Renal cortex interstitium (tissue), 11 donors: ENCODE measurements around the gene ADAP2. TPM values are rescaled to one million over a fixed set of nuclear protein-coding genes. Genes with fewer than 3 reads are reported as not detected.
A peak's percentile ranks its signal among the peaks of the same experiment; 100 is the strongest.
"Not testable (repeated sequence)": the region's sequence is repeated elsewhere in the genome, so short reads cannot be mapped to it uniquely, and the experiment has no call there.

Experiments used
- DNase-seq, 11 donors: peaks; one replicate each; pipeline ENCODE4 v3.0.0-alpha.2; 2013; ENCODE audit warnings: low read depth in 9 of 11, low spot score in 4 of 11; ENCODE audit errors: extremely low read depth in 1 of 11
- polyA plus RNA-seq, 3 donors: library from polyadenylated mRNA; unstranded; fragments of 120-200 nt; gene quantifications; one replicate each; pipeline ENCODE4 v1.2.1, GENCODE V29; 2013; ENCODE audit not compliant: insufficient read length in 3 of 3

The ADAP2 gene
- polyA plus RNA-seq, 3 donors = 2.2 to 4.6 (median 4.0) TPM

DNA sequence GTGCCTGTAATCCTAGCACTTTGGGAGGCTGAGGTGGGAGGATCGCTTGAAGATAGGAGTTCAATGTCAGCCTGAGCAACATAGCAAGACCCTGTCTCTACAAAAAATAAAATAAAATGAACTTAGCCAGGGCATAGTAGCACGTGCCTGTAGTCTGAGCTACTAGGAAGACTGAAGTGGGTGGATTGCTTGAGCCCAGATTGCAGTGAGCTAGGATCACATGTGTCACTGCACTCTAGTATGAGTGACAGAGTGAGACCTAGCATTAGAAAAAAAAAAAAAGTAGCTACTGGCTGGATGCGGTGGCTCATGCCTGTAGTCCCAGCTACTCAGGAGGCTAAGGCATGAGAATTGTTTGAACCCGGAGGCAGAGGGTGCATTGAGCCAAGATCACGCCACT lies 6.0 kb downstream of the ADAP2 start:
- no peak for DNase-seq

DNA sequence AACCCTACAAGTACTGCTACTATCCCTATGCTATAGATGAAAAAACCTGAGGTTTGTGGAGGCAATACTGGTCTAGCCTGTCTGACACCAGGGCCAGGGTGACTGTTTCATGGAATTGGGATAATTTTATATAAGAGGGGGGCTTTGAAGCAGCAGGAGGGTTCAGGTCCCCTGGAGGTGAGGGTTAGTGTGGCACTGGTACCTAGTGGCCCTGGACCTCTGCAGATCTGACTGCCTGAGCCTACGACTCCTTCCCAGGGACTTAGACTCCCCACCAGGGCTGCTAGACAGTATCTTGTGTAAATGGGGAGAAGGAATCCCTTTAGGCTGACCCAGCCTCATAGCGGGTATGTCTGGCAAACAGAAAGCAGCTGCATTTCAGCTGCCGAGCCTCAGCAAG lies 6.8 kb downstream of the ADAP2 start:
- DNase-seq = no peak

DNA sequence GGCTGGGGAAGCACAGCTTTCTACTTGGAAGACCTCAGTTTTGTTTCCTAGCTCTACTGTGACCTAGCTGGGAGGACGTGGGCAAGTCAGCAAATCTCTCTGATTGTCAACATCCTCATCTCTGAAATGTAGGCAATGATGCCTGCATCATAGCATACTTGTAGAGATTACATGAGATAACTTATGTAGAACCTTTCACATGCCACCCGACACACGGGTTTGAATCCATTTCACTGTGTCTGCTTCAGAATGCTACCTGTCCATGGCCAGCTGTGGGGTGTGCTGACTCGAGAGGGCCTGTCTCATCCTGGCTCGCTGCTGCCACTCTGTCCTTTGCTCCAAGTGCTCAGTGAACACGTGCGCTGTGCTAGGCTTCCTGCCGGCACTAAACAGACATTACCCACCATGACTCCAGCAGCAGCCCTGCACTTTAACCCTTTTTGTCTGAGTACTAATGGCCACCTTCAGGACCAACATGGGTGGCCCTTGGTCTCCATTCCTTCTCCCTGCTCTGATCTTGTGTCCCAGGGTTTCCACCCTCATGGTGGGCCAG lies 7.4 kb downstream of the ADAP2 start:
- no peak for DNase-seq

DNA sequence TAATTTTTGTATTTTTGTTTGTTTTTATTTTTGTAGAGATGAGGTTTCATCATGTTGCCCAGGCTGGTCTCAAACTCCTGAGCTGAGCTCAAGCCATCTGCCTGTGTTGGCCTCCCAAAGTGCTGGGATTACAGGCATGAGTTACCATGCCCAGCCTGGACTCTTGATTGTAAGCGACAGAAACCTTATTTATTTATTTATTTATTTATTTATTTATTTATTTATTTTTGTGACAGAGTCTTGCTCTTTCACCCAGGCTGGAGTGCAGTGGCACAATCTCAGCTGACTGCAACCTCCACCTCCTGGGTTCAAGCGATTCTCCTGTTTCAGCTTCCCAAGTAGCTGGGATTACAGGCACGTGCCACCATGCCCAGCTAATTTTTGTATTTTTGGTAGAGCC lies 8.1 kb downstream of the ADAP2 start:
- DNase-seq = not testable (repeated sequence)

DNA sequence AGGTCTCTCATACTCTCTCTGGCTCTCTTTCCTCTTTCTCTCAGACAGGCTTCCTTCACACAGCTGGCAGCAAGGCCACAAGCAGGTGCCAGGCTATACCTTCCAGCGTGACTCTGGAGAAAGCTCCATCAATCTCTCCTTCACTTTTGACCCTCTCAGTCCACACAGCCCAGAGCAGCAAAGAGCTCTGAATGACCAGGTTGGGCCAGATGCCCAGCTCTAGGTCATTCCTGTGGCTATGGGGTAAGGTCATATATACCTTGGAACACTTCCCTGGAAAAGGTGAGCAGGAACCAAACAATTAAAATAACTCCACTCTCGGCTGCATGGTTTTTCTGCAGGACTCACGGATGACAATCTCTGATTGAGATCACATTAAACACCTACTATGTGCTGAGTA lies 8.8 kb downstream of the ADAP2 start:
- no peak for DNase-seq

DNA sequence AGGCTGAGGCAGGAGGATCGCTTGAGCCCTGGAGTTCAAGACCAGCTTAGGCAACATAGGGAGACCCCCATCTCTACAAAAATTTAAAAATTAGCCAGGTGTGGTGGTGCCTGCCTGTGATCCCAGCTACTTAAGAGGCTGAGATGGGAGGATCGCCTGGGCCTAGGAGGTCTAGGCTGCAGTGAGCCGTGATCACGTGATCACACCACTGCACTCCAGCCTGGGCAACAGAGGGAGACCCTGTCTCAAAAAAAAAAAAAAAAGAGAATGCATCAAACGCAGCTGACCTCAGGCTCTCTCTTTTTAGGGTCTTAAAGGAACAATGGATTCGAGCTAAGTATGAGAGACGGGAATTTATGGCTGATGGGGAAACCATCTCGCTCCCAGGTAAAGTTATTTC lies 9.8 kb downstream of the ADAP2 start:
- not testable (repeated sequence) for DNase-seq

DNA sequence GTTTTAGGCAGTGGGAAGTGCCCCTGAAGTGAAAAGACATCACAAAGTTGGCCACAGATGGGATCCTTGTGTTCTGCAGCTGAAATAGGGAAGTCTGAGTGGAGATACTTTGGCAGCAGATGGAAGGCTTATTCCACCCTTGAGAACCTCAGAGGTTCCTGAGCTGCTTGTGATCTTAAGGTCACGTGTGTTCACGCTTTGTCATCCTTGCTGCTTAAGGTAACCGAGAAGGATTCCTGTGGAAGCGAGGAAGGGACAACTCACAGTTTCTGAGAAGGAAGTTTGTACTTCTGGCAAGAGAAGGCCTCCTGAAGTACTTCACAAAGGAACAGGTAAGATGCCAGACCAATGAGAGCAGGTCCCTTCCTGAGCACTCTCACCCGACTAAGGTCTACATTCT lies 12.2 kb downstream of the ADAP2 start:
- DNase-seq = no peak

DNA sequence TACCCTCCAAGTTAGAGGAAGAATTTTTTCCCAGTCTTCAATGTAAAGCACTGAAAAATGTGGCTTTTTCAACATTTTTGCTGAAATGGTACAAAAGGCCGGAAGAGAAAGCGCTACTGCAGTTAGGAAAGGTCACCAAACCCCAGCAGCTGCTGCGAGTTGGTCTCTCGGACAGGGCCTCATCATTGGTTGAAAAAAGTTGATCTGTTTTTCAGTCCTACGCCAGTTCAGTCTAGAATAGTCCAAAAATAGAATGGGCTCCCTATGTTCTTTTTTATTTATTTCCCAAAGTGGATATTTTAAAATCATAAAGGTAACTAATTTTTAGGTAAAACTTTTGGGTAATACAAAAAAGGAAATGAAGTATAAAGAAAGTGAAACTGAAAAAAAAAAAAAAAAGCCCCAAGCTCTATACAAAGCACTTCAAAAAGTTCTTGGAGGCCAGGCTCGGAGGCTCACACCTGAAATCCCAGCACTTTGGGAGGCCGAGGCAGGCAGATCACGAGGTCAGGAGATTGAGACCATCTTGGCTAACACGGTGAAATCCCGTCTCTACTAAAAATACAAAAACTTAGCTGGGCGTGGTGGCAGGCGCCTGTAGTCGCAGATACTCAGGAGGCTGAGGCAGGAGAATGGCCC lies 17.4 kb downstream of the ADAP2 start:
- no peak for DNase-seq

DNA sequence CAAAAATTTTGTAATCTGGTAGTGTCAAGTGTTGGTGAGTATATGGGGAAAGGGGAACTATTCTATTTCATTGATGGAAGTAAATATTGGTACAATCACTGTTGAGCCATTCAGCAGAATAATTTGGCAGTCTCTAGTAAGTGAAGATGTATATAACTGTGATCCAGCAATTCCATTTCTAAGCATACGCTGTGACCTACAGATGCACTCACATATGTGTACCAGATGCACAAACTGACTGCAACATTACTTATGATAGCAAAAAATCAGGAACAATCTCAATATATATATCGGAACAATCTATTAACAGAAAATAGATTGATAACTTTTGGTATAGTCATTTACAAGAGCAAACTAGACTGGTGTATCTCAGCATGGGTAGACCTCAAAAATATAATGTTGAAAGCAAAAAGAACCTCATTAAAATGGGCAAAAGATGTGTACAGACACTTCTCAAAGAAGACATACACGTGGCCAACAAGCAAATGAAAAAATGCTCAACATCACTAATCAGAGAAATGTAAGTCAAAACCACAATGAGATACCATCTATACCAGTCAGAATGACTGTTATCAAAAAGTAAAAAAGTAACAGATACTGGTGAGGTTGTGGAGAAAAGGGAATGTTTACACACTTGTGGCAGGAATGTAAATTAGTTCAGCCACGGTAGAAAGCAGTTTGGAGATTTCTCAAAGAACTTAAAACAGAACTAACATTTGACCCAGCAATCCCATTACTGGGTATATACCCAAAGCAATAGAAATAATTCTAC lies 20.7 kb downstream of the ADAP2 start:
- DNase-seq = no peak

DNA sequence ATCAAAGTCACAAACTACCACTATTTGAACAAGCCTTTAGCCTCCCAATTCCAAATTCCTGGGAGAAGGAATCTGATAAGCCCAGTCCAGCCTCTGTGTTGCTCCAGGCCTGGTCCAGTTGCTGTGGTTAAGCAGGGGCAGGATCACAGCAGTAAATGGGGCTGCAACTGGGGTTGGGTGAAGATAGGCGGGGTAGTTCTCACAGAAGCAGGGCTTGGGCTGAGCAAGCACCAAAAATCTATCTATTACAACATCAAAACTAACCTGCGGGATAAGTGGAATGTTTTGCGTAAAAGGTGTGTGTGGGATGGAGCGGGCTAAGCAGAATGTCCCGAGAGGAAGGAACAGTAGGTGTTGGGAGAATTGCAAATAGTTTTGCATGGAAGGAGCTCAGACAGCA lies 26.1 kb downstream of the ADAP2 start:
- DNase-seq = no peak

DNA sequence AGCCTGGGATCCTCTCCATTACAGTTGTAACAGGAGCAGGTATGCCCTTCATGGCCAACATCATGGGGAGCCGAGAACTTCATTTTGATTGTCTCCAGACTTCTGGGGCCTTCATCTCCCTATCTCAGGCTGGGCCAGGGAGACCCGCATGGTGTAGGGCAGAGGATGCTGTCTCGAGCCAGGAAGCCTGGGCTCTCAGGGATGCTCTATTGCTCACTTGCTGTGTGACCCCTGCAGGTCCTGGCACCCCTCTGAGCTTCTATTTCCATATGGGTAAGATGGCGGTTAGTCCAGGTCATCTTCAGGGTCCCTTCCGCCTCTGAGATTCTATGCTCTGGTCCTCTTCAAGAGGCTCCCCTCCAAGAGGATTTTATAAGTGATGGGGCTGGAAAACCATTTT lies 28.4 kb downstream of the ADAP2 start:
- DNase-seq = no peak

DNA sequence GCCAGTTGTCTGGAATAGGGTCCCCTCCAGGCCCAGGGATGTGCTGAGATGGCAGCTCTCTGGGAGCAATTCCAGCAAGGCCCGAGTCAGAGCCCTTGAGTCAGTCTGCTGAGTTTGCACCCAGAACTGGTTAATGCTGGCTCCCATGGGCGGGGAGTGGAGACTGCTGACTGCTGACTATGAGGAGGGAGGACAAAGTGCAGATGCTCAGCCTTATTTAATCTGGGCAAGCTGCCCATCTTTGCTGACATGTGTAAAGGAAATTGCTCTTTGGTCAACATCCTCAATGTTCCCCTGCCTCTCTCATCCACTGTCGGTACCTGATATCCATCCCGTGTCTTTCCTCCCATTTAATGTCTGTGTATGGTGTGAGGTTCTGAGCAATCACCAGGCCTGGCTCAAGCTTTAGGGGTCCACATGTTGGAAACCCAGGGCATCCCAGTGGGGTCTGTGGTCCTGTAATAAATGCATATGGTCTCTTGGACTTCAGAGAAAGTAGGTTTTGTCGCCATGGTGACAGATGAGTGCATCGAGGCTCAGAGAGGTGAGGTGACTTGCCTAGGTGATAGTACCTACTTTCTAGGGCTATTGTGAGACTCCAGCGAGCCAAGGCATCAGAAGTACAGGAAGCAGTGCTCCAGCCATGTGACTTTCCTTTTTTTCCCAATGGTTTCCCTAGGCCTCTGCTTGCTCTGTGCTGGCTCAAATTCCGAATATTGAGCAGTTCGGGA lies 29.1 kb downstream of the ADAP2 start:
- DNase-seq = peak in 8 of 11 donors; percentile 29 to 79 (median 44)

DNA sequence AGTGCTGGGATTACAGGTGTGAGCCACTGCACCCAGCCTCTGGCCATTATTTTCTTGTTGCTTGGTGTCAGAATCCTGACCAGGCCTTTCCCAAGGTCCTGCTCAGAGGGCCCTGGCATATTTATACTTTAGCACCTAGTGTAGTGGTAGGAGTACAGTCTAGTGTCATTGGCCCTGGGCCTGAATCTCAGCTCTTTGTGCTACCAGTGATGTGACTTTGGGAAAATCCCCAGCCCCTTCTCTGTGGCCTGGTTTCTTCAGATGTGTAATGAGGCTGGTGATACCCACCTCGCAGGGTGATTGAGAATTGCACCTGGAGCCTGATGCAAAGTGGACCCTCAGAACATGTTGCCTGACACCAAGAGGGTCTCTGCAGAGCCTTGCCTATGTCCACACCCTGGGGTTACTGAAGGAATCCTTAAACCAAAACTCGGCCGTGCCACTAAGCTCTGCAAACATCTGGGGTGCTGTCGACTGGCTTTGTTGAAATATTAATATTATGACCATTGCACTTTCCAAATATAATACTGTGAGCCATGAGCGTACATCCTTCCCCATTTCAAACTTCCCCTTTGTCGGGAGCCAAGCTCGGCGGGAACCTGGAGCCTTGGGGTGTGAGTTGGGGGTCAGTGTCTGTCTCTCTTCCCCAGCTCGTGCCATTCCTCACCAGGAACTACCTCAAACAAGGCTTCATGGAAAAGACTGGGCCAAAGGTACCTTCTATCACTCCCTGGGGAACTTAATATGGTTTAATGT lies 31.1 kb downstream of the ADAP2 start:
- no peak for DNase-seq

DNA sequence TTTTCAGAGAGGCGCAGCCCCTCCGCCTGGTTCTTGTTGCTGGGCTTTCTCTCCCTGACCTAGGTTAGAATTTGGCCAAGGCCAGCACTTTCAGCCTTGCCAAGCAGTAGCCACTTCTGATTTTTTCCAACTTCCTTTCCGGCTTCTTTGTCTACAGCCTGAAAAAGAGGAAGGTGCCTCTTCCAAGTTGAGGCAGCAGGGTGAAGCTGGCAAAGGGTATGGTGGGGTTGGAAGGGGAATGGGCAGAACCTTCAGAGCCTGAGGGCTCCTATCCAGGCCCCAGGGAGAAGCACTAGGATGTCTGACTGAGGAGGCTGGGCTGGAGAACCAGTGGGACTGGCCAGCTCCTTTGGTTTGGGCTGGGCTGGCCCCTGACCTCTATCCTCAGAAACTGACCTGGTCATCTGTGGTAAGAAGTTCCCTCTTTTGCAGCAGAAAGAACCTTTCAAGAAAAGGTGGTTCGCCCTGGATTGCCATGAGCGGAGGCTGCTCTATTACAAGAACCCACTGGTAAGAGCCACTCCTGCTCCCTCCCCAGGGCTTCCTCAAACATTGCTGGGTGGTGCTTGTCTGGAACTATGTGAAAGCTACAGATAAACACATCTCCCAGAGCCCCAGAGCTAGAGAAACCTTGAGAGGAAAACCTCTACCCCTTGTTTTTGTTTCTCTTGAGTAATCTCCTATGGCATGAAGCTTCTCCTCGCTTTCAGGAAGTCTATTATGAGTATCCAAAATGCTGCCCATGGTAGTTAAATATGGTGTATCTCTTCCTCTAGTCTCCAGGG lies 32.5 kb downstream of the ADAP2 start:
- DNase-seq = no peak

DNA sequence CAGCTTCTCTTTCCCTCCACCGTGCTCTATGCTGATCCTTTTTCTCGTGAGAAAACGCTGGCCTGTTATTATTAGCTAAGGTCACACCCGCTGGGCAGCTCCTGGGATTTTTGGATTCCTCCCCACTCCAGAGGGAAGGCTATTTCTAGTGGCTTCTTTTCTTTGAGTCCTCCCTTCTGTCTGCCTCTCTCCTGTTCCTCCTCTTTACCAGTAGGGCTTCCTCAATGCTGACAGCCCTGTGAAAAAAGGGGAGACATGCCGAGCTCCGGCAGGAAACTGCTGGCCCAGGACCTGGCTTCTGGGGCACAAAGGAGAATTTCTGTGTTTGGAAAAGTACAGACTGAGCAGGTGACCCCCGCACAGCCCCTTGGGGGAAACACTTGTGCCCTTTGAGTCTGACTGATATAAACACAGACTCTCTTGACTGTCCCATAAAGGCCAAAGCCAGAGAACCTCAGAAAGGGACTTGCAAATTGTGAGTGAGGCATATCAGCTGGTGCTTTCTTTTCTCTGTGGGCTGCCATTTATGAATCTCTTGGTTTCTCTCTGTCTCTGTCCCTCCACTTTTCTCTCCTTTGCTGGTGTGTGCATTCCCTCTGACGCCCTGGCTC lies 35.1 kb downstream of the ADAP2 start:
- peak in 1 of 11 donors; percentile 5 for DNase-seq

DNA sequence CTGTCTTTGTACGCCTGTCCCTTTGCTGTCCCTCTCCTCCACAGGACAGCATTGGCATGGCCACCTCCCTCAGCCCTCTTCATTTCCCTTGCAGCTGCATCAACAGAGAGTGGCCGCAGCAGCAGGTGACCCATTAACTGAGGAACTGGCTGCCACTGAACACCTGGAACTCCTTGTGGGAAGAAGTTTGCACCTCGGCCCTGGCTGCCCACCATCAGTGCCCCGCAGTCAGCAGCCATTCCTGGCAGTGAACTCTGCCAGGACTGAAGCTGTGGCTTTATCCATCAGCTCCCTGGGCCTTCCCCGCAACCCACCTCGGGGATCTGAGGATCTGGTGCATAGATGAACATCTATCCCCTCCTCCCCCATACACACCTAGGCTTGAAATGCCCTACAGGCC lies 36.0 kb downstream of the ADAP2 start:
- no peak for DNase-seq

DNA sequence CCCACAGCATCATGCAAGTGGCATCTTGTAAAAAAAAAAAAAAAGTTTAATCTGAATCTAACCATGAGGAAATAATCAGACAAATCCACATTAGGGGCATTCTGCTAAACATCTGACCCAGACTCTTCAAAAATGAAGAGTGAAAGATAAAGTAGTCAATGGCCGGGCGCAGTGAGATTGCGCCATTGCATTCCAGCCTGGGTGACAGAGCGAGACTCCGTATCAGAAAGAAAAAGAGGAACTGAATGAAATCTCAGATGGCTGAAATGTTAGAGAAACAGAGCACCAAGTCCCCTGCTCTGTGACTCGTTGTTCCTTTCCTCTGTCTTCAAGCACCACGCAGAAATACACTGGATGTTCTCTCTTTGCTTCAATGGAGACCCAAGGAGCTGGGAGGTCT lies 36.4 kb downstream of the ADAP2 start:
- DNase-seq = no peak
